GM18861 (cell line): ENCODE measurements around the gene LMBR1L.
"Not testable (repeated sequence)": the region's sequence is repeated elsewhere in the genome, so short reads cannot be mapped to it uniquely, and the experiment has no call there.

Experiments used
- ATAC-seq: cut with Tn5 transposase; IDR thresholded peaks from one replicate; pipeline ENCODE4 v1.9.1; 2021; ENCODE audit not compliant: unreplicated experiment

LMBR1L gene, protein sequence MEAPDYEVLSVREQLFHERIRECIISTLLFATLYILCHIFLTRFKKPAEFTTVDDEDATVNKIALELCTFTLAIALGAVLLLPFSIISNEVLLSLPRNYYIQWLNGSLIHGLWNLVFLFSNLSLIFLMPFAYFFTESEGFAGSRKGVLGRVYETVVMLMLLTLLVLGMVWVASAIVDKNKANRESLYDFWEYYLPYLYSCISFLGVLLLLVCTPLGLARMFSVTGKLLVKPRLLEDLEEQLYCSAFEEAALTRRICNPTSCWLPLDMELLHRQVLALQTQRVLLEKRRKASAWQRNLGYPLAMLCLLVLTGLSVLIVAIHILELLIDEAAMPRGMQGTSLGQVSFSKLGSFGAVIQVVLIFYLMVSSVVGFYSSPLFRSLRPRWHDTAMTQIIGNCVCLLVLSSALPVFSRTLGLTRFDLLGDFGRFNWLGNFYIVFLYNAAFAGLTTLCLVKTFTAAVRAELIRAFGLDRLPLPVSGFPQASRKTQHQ

DNA sequence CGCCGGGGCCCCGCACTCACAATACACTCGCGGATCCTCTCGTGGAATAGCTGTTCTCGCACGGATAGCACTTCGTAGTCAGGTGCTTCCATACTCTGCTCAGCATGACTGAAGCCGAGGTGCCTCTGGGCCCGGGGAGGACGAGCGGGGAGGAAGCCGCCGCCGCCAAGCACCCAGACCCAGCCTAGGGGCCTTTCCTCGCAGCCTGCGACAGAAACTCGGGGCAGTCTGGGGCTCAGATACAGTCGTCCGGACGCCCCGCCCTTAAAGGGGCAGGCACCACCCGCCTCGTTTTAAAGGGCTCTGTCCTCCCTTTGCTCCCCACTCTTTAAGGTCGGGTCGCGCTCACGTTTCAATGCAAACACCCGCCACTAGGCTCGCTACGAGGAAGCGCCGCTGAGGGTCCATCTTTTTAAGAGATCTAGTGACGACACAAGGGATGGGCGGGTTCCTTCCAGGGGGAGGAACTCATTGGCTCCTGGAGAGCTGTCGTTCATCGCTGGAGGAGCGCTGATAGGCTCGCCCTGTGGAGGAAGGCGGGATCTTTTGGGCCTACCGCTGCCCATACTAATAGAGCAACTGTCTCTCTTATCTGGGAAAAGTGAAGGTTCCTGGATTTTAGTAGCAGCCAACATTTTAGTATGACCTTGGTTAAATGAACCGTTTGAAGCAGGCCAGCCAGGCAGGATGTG is at the start of gene LMBR1L:
LMBR1L (minus strand) TSS at position 384 of the 692 bp plus-strand sequence; CDS start at position 92, 292 bp downstream.
- ATAC-seq: peak; percentile 98

DNA sequence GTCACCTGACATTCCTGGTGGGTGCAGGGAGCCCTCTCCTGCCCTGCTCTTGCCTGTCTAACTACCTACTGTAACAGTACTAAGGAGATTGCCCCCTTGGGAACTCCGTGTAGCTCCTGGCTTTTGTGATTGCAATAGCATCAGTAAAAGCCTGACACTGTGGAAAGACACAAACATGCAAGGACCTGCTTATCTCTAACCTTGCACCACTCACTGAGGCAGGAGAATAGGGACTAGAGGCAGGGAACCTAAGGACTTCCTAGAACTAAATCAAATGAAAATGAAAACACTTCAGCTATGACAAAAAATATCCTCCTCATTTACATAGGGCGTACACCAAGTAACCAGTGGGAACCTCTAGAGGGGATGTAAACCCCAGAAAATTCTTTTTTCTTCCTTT is 49.8 kb upstream of the LMBR1L start:
- ATAC-seq: no peak

DNA sequence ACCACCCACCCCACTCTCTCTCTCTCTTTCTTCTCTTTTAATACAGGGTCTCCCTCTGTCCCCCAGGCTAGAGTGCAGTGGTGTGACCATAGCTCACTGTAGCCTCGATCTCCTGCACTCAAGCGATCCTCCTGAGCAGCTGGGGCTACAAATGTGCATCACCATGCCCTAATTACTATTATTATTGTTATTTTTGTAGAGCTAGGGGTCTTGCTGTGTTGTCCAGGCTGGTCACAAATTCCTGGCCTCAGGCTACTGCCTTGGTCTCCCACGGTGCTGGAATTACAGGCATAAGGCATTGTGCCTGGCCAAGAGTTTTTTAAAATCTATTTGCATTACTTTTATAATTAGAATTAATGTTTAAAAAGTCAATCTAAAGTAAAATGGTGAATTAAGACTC is 43.6 kb upstream of the LMBR1L start:
- no peak for ATAC-seq

DNA sequence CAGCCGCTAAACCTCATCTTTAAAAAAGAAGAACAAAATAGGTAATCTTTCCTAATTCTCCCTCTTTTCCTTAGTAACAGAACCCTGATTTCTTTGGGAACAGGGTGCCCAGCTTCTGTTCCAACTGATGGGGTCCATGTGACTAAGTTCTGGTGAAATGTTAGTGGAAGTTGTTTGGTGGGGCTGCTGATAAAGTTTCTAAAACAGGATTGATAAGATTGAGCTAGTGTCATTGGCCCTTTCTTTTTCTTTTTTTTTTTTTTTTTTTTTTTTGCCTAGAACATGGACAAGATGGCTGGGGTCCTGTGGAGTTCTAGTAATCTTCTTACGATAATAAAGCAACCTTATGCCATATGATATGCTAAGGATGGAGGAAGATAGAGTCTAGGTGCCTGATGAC is 36.7 kb upstream of the LMBR1L start:
- ATAC-seq: no peak

DNA sequence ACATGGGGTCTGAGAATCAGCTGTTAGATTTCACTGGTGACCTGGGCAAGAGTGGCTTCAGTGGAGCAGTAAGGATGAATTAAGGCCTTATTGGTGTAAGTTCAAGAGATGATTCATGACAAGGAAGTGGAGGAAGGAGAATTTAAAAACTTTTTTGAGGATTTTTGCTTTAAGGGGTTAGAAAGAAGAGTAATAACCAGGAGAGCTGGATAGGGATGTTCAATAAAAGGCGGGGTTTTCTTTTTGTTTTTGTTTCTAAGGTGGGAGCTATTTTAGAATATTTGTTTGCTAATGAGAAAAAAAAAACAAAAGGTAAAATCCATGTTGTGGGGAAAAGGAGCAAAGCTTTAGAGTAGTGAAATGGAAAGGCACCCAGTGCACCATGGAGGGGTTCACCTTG is 35.8 kb upstream of the LMBR1L start:
- ATAC-seq: no peak

DNA sequence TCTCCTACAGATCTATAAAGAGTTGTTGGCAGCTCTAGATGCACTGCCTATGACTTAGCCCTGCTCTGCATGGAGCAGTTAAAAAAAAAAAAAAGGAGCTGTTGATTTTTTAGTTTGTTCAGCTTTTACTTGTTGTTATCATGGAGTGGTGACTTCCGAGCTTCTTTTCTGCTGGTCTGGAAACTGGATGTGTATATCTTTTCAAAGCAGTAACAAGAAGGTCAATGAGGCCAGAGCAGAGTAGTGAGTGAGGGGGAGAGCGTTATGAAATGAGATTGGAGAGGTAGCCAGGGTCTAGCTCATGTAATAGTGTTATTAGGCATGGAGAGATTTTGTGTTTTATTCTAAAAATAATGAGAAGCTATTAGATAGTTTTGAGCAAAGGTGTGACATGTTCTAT is 33.7 kb upstream of the LMBR1L start:
- no peak for ATAC-seq

DNA sequence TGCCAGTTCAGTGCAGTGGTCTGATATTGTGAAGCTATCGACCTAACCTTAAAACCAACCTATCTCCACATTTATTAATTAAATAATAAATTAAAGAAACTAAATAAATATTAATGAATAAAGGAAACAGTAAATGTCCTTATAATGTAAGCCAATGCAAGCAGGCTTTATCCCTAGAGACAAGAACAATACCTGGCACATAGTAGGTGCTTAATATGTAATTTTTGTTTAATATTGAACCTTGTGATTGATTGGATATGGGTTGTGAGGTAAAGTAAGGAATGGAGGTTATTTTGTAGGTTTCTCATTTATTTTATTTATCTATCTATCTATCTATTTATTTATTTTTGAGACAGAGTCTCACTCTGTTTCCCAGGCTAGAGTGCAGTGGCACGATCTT is 28.4 kb upstream of the LMBR1L start:
- ATAC-seq: no peak

DNA sequence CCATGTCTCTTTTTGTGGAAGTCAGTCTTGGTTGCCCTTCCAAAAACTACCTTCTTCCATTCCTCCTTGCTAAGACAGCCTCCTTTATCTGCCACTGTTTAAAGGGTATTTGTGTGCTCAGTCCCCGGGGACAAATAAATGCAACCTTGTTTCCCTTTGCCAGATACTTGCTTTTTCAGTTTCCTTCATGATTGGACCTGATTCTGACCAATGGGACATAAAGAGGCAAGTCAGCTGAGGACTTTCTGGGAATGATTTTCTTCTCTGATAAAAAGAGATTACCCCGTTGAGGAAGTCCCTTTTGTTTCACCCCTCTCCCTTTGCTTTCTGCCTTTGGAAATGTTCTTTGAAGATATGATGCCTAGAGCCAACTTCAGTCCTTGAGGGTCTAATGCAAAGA is 27.9 kb upstream of the LMBR1L start:
- ATAC-seq: no peak

DNA sequence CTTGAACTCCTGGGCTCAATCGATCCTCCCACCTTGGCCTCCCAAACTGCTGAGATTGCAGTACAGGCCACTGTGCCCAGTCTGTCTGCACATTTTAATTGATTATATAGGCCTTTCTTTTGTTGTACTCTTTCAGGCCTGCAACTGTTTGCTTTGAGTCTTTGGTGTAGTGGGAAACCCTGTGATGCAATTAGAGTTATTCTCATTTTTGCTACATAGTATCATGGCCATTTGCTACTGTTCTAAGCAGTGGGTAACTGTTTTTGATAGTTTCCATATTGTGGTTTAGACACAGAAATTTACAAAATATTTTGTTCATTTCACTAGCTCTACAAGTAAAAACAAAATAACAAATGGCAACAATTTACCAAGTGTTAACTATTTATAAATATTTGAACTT is 26.8 kb upstream of the LMBR1L start:
- no peak for ATAC-seq

DNA sequence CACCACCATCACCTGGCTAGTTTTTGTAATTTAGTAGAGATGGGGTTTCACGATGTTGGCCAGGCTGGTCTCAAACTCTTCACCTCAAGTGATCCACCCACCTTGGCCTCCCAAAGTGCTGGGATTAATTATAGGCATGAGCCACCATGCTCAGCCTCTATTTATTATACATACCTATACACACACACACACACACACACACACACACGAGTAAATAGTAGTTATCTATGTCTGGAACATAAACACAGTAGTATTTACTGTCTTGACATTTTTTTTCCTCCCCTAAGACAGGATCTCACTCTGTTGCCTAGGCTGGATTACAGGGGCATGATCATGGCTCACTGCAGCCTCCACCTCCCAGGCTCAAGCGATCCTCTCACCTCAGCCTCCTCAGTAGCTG is 26.4 kb upstream of the LMBR1L start:
- not testable (repeated sequence) for ATAC-seq

DNA sequence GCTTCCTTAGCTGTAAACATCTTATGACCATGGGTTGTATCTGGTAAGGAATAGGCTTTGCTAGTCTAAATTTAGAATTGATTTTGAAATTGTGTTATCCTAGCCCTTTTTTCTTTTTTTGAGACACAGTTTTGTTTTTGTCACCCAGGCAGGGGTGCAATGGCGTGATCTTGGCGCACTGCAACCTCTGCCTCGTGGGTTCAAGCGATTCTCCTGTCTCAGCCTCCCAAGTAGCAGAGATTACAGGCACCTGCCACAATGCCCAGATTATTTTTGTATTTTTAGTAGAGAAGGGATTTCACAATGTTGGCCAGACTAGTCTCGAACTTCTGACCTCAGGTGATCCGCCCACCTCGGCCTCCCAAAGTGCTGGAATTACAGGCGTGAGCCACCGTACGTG is 22.9 kb upstream of the LMBR1L start:
- no peak for ATAC-seq

DNA sequence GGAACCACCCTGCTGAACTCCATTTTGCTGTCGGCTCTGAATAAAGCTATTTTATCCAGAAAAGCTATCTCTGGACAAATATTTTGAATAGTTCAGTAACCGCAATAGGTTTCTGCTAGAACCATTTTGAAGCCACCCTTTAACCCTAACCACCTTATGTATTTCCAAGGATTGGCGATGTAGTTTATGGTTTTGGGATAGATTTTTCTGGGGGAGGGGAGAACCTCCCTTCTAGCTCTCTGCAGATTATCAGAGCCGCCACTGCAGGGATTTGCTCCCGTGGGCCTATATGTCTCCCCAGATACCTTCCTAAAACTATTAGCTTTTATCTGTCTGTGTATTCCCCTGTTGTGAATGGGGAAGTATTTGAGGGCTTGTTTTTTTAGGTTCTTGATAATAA is 22.4 kb upstream of the LMBR1L start:
- ATAC-seq: no peak

DNA sequence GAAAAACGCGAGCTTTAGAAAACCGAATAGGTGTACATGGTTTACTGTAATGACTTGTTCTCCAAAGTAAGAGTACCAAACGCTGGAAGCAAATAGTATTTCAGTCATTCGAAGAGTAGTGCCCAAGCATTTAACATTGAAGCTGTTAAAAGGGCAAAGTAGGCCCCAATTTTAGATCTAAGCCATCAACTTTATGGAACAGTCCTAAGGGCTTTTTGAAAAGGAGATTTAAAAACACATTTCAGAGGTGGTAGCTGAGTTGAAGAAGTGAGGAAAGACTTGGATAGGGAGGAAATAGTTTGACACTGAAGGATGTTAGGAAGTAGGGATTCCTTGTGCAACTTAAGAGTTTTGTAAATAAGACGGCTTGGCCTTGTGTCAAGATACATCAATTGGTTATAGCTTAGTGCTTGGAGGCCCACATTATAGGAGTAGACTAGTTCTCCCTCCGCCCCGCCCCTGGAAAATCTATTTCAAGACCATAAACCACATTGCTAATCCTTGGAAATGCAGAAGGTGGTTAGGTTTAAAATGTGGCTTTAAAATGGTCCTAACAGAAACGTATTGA is 21.3 kb upstream of the LMBR1L start:
- ATAC-seq: no peak

DNA sequence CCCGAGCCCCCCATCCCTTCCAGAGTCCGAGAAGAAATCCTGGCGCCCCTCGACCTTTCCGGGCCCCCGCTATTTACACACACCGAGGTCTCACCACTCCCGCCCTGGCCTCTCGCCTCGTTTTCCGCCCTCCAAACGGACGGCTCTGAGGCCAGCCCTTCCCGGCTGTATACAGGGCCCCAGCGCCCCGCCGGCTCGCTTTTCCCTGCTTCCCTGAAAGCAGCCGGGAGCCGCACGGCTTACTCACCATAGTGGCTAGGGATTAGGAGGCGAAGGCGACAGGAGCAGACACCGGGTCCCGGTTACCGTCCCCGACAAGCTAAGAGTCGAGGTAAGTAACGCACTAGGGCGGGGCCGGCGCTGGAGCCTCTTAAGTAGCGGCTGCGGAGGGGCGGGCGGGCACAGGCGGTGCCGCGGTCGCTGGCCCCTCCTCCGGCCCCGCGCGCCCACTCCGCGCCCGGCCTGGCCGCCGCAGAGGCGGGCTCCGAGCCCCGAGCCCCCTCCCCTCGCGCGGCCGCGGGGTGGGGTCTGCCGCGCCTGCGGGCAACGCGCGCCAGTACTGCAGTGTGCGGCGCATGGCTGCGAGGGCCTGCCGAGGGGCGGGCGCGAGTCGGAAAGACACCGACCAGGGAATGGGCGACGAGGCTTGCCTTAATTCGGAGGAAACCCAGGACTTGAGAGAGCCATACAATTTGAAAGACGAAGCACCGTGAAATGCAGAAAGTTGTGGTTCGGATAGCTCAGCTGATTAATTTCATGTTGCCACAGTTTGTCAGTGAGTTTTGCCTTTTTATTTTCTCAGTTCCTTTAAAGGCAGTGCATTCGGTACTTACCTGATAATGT is 20.6 kb upstream of the LMBR1L start, which contains the start of gene TUBA1B:
TUBA1B (minus strand) TSS at position 345 of the 843 bp plus-strand sequence; CDS start at position 250, 95 bp downstream.
- peak; percentile 58 for ATAC-seq

DNA sequence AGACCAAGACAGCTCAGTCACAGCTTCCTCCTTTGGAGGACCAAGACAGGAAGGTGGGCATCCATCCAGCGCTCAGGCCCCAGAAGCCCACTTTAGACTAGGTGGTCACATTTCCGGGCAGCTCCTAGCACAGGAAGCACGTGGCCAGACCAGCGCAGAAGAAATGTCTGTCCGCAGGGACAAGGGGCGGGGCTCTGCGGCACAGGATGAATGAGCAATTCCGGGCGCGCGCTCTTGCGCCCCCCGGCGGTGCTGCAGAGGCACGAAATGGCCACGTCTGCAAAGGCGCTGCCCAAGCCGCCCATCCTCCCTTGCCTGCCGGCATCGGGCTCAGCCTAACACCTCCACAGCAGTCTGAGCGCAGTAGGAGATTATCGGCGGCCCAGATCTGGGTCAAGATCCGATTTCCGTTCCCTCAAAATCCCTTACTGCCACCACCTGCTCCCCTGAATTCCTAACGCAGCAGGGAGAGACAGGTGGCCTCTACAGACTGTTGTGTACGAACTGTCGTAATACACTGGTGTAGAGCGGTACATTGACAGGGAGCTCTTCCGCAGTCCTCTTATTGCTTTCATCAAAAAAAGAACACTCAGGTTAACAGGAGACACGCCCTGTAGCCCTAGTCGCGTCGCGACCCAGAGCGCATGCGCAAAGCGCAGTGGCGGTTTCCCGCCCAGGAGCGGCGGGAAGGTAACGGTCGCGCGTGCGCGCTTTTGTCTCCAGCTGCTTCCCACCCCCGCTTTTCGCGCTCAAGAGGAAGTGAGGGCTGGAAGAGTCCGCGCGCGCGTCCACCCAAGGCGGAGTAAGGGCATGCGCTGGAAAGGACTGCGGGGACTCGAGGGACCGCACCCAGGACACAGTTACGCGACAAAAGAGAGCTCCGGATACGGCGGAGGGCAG is 19.8 kb upstream of the LMBR1L start:
- ATAC-seq: peak; percentile 49

DNA sequence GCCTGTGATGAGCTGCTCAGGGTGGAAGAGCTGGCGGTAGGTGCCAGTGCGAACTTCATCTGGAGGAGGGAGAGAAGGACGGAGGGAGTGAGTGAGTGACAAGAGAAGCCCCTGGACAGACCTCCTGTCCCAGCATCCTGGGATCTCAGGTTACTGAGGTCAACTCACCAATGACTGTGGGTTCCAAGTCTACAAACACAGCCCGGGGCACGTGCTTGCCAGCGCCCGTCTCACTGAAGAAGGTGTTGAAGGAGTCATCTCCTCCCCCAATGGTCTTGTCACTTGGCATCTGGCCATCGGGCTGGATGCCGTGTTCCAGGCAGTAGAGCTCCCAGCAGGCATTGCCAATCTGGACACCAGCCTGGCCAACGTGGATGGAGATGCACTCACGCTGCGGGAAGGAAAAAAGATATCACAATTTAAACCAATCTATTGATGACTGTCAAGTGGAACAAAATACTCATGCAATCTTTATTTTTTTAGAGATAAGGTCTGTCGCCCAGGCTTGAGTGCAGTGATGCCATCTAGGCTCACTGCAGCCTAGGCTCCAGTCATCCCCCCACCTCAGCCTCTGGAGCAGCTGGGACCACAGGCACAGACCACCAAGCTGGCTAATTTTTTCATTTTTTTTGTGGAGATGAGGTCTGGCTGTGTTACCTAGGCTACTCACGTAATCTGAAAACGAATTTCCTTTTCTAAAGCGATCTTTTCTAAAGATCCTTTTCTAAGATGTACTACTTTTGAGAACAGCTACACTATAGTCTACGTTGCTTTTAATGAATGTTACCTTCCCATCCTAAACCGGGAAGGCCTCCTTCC is 18.9 kb upstream of the LMBR1L start:
- ATAC-seq: no peak

DNA sequence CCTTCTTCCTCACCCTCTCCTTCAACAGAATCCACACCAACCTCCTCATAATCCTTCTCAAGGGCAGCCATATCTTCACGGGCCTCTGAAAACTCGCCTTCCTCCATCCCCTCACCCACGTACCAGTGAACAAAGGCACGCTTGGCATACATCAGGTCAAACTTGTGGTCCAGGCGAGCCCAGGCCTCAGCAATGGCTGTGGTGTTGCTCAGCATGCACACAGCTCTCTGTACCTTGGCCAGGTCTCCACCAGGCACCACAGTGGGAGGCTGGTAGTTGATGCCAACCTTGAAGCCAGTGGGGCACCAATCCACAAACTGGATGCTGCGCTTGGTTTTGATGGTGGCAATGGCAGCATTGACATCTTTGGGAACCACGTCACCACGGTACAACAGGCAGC is 17.3 kb upstream of the LMBR1L start:
- ATAC-seq: not testable (repeated sequence)

DNA sequence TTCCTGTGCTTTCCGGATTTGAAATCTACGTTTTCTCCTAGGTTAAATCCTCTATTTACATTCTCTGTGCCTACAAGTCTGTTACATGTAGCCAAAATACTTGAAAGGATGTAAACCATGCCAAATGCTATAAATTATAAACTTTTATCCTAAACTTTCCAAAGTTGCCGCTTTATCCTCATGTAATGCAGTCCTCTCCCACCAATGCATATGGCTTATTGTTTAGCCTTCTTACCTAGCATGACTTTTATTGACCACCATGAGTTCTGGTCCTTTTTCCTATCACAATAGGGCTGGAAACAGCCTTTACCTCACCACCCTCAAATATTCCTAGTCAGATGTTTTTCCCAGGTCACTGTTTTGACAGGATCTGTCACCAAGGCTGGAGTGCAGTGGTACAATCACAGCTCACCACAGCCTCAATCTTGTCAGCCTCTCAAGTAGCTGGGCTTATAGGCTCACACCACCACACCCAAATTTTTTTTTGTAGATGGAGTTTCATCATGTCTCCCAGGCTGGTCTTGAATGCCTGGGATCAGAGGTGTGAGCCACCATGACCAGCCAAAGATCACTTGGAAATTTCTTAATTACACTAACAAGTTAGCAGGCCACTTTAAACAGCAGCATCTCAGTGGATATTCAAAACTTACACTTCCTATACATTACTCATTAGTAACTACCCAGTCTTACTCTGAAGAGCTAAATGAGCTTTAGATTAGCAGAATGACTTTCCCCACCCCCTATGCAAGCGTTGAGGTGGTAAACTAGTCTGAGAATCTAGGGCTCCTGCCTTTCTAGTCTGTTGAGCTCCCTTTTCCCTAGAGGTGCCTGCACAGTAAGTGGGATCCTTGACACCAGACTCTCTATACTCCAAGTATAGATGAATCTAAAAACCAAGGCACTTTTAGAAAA is 16.5 kb upstream of the LMBR1L start:
- ATAC-seq: no peak
